GM19452 (cell line): ENCODE data around the gene RNF141.

ENCODE experiments used
- ATAC-seq: cut with Tn5 transposase; IDR thresholded peaks from one replicate; pipeline ENCODE4 v1.9.1; 2021; ENCODE audit not compliant: unreplicated experiment

Gene RNF141

GRCh38 chr11:10499874-10500601, 40.9 kb downstream of the RNF141 start:
- no peak for ATAC-seq

GRCh38 chr11:10499452-10499851, 41.5 kb downstream of the RNF141 start:
- ATAC-seq: no peak

- ATAC-seq: no peak
These were observed 42.3 kb downstream of the RNF141 start for GRCh38 chr11:10498426-10499250.

GRCh38 chr11:10498022-10498400, 43.0 kb downstream of the RNF141 start:
- ATAC-seq: no peak

GRCh38 chr11:10497371-10498021, 43.5 kb downstream of the RNF141 start:
- no peak for ATAC-seq

- no peak for ATAC-seq
These were observed 44.6 kb downstream of the RNF141 start for GRCh38 chr11:10496296-10496936.

GRCh38 chr11:10495464-10495786, 45.6 kb downstream of the RNF141 start:
- no peak for ATAC-seq

- ATAC-seq: no peak
These were observed 46.1 kb downstream of the RNF141 start for GRCh38 chr11:10494636-10495463.

- no peak for ATAC-seq
These were observed 47.8 kb downstream of the RNF141 start for GRCh38 chr11:10493041-10493663.

- no peak for ATAC-seq
These were observed 48.9 kb downstream of the RNF141 start for GRCh38 chr11:10492084-10492483.

GRCh38 chr11:10490398-10491241, 50.4 kb downstream of the RNF141 start:
- ATAC-seq: no peak

GRCh38 chr11:10490032-10490397, 51.0 kb downstream of the RNF141 start:
- no peak for ATAC-seq

GRCh38 chr11:10488934-10489691, 51.9 kb downstream of the RNF141 start:
- peak; percentile 64 for ATAC-seq

GRCh38 chr11:10488121-10488933, 52.7 kb downstream of the RNF141 start:
- ATAC-seq: no peak

- no peak for ATAC-seq
These were observed 53.9 kb downstream of the RNF141 start for GRCh38 chr11:10487002-10487647.

GRCh38 chr11:10486161-10486840, 54.7 kb downstream of the RNF141 start:
- ATAC-seq: no peak

GRCh38 chr11:10485646-10486045, 55.3 kb downstream of the RNF141 start:
- ATAC-seq: no peak
